A673 (cell line): ENCODE data around the gene LYRM2. TPM values are rescaled to one million over a fixed set of nuclear protein-coding genes. Genes with fewer than 3 reads are reported as not detected.

Experiments
- BruUV-seq: library from RNA; stranded (reverse); fragments of 400-500 nt; replicated peaks from 2 replicates; lab custom pipeline; 2021; lab: Mats Ljungman, UMichigan
- CTCF ChIA-PET: fragments of 300-600 bp; sonication (Branson Sonifier 250); formaldehyde crosslinking; loops from one replicate; lab custom pipeline; 2022; ENCODE audit warnings: antibody characterized with exemption; lab: Charles Lee
- POLR2A ChIA-PET: fragments of 300-600 bp; sonication (Branson Sonifier 250); formaldehyde crosslinking; loops from one replicate; lab custom pipeline; 2022; ENCODE audit warnings: antibody characterized with exemption; ENCODE audit not compliant: low non-redundant PET; lab: Charles Lee
- DNase-seq: peaks from one replicate; pipeline ENCODE4 v3.0.0-alpha.2; 2015; ENCODE audit warnings: low spot score
- H3K27ac ChIP-seq: fragments of 200-600 bp; sonication (generic); 2 replicates; pipeline ENCODE4 v1.5.1; 2016; ENCODE audit warnings: mixed run types, low read depth, mild to moderate bottlenecking, mixed read lengths, antibody characterized with exemption, low read length; ENCODE audit not compliant: poor library complexity, severe bottlenecking
- H3K27me3 ChIP-seq: fragments of 200-600 bp; sonication (generic); replicated peaks from 2 replicates; pipeline ENCODE4 v1.6.1; 2017; ENCODE audit warnings: mixed run types, low read depth, mild to moderate bottlenecking, mixed read lengths, antibody characterized with exemption, low read length; ENCODE audit not compliant: insufficient read depth, poor library complexity
- H3K36me3 ChIP-seq: fragments of 200-600 bp; sonication (generic); 2 replicates; pipeline ENCODE4 v1.6.1; 2016; ENCODE audit warnings: mixed run types, mild to moderate bottlenecking, mixed read lengths, antibody characterized with exemption, low read length; ENCODE audit not compliant: insufficient read depth, poor library complexity, severe bottlenecking
- H3K4me1 ChIP-seq: fragments of 200-600 bp; sonication (generic); 2 replicates; pipeline ENCODE4 v1.6.1; 2017; ENCODE audit warnings: mixed run types, mild to moderate bottlenecking, mixed read lengths, antibody characterized with exemption, low read length; ENCODE audit not compliant: insufficient read depth, poor library complexity, severe bottlenecking
- H3K4me3 ChIP-seq: fragments of 200-600 bp; sonication (generic); 2 replicates; pipeline ENCODE4 v1.5.1; 2016; ENCODE audit warnings: low read depth, mixed run types, mild to moderate bottlenecking, mixed read lengths, low read length; ENCODE audit not compliant: poor library complexity, severe bottlenecking
- H3K9me3 ChIP-seq: fragments of 200-600 bp; sonication (generic); 2 replicates; pipeline ENCODE4 v1.6.1; 2016; ENCODE audit warnings: mixed run types, low read depth, mild to moderate bottlenecking, mixed read lengths, antibody characterized with exemption, low read length; ENCODE audit not compliant: poor library complexity, severe bottlenecking
- EZH2 ChIP-seq: fragments of 200-600 bp; sonication (generic); IDR thresholded peaks from 2 replicates; pipeline ENCODE4 v1.6.1; 2017; ENCODE audit warnings: borderline replicate concordance, low read depth, mild to moderate bottlenecking, mixed read lengths, antibody characterized with exemption, low read length; ENCODE audit not compliant: poor library complexity, severe bottlenecking
- intact Hi-C: fragments of 100-400 bp; cut with micrococcal nuclease; formaldehyde crosslinking; loops from one replicate; pipeline ENCODE4 v1.10.0; 2022; ENCODE audit not compliant: unreplicated experiment
- total RNA-seq: library from RNA; stranded (reverse); gene quantifications from 2 replicates; pipeline ENCODE4 v1.2.3, GENCODE V29; 2021
- TF ChIP-seq, protein P1 (sequence below): fragments of 300-800, 200-600 bp; sonication (generic); conservative IDR thresholded peaks from 2 replicates; pipeline ENCODE4 v1.5.1; 2017; ENCODE audit warnings: low read depth, mild to moderate bottlenecking, antibody characterized with exemption, low read length, moderate library complexity, mixed read lengths

Gene LYRM2
- total RNA-seq, 1 experiment from 2014 or later = 68.2 TPM

DNA sequence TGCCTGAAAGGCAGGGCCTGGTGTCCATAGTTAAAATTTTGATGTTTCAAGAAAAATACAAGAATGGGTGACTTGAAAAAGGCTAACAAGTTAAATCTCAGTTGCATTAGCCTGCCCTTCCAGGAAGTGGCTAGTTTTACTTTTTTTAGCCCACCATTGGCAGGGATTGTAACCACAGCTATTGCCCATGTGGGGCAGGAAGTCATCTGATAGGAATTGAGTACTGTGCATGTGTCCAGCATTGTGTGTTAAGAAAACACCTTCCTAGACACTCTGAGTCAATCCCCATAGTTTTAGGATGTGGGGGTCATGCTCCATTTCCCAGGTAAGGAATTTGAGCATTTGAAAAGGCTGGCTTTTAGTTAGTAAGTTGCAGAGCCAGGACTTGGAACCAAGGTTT is 26.9 kb downstream of the LYRM2 start:
- DNase-seq = no peak
- Histone ChIP-seq H3K36me3 (no peaks in the 10 kb centered on the region), H3K27ac (no peak overlapping the region), H3K4me3 (no peak overlapping the region), H3K9me3 (no peaks in the 10 kb centered on the region), H3K4me1 (no peaks in the 10 kb centered on the region), H3K27me3 (no peaks in the 10 kb centered on the region)
- POLR2A ChIA-PET = no interaction called here
- no peak for TF ChIP-seq EZH2
- TF ChIP-seq, protein P1, sequence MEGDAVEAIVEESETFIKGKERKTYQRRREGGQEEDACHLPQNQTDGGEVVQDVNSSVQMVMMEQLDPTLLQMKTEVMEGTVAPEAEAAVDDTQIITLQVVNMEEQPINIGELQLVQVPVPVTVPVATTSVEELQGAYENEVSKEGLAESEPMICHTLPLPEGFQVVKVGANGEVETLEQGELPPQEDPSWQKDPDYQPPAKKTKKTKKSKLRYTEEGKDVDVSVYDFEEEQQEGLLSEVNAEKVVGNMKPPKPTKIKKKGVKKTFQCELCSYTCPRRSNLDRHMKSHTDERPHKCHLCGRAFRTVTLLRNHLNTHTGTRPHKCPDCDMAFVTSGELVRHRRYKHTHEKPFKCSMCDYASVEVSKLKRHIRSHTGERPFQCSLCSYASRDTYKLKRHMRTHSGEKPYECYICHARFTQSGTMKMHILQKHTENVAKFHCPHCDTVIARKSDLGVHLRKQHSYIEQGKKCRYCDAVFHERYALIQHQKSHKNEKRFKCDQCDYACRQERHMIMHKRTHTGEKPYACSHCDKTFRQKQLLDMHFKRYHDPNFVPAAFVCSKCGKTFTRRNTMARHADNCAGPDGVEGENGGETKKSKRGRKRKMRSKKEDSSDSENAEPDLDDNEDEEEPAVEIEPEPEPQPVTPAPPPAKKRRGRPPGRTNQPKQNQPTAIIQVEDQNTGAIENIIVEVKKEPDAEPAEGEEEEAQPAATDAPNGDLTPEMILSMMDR = no peak
- BruUV-seq = no TSS peak
- CTCF ChIA-PET = no interaction called here
- intact Hi-C loops = loop anchor here (2.0 kb wide), 1 partner anchor 629 kb away; no protein-coding TSS in a partner anchor

DNA sequence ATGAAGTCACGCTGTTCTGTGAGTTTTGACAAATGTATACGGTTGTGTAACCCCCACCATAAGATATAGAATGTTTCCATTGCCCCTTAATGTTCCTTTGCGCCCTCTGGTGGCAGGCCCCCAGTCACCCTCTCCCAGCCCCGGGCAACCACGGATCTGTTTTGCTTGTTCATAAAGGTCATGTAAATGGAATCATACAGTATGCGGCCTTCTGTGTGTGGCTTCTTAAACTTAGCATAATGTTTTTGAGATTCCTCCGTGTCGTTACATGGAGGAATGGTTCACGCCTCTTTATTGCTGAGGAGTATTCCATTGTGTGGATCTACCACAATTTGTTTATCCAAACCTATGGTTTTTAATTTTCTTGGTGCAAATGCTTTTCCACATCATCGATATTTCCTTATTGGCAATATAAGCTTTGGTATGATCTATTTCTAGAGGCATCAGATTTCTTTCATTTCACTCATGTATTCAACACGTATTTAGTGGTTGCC is 28.4 kb downstream of the LYRM2 start:
- H3K4me3 ChIP-seq = no peak overlapping the region
- BruUV-seq = no TSS peak
- ChIA-PET POLR2A (no interaction called here), CTCF (interaction anchor here (0.6 to 1.0 kb wide), 2 partner anchors 178 to 627 kb away, joined by 3 to 4 read pairs; no protein-coding TSS in a partner anchor)
- H3K9me3 ChIP-seq = no peaks in the 10 kb centered on the region
- peak; percentile 69 for DNase-seq
- TF ChIP-seq EZH2 = no peak
- TF ChIP-seq, protein P1 = peak; percentile 93
- no peak overlapping the region for H3K27ac ChIP-seq
- intact Hi-C loops = loop anchor here (1.0 to 2.0 kb wide), 3 partner anchors 177 to 627 kb away; partner anchors contain the start of gene ANKRD6
- H3K27me3 ChIP-seq = no peaks in the 10 kb centered on the region
- H3K4me1 ChIP-seq = no peaks in the 10 kb centered on the region
- no peaks in the 10 kb centered on the region for H3K36me3 ChIP-seq

DNA sequence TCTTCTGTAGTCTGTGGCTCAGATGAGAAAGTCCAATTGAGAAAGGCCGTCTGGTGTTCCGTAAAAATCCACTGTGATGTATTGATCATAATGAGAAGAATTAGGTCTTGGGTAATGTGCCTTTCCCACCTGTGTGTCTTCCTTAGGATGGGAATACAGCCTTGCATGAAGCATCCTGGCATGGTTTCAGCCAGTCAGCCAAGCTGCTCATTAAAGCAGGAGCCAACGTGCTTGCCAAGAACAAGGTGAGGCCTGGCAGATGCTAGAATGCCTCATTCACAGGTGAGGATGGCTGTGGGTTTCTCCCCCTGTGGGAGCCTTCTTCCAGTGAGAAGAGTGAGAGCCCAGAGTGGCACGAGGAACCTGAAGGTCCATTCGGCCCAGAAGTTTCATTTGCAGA is 32.7 kb downstream of the LYRM2 start:
- H3K27ac ChIP-seq = no peak overlapping the region
- no peak overlapping the region for H3K4me3 ChIP-seq
- POLR2A ChIA-PET = no interaction called here
- no peaks in the 10 kb centered on the region for H3K9me3 ChIP-seq
- H3K4me1 ChIP-seq = no peaks in the 10 kb centered on the region
- no peaks in the 10 kb centered on the region for H3K27me3 ChIP-seq
- no peak for DNase-seq
- no peaks in the 10 kb centered on the region for H3K36me3 ChIP-seq
- CTCF ChIA-PET = no interaction called here
- TF ChIP-seq EZH2 = no peak
- no TSS peak for BruUV-seq
- intact Hi-C loops = no loop called here

DNA sequence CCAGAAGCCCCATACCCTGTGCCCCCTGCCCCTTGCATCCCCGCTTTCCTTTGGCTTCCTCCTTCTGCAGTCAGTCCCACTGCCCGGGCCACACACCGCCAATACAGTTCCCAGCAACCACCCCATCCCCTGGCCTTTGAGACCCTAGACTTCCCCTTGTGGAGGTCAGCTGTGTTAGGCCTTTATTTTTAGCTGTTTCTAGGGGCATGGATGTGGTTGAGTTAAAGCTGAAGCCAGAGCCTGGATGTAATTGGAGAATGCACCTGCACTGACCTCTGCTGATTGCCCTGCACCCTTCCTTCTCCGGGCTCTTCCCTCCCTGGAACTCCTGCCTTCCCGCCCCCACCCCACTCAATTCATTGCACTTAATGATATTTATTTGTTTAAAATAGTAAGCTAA is 33.9 kb downstream of the LYRM2 start:
- Histone ChIP-seq H3K27ac (no peak overlapping the region), H3K4me3 (no peak overlapping the region), H3K4me1 (no peaks in the 10 kb centered on the region), H3K9me3 (no peaks in the 10 kb centered on the region), H3K36me3 (no peaks in the 10 kb centered on the region), H3K27me3 (no peaks in the 10 kb centered on the region)
- BruUV-seq = no TSS peak
- intact Hi-C loops = no loop called here
- DNase-seq = no peak
- CTCF ChIA-PET = interaction anchor here (0.5 kb wide), 1 partner anchor 18 kb away, joined by 6 read pairs; no protein-coding TSS in a partner anchor
- TF ChIP-seq, protein P1 = no peak
- no peak for TF ChIP-seq EZH2
- POLR2A ChIA-PET = no interaction called here
